ENCODE results near the gene PBRM1.

Gene PBRM1

GRCh38 chr3:52521881-52522650, 163.6 kb downstream of the PBRM1 start:
- DNase-seq: no peak

- DNase-seq: no peak
Measured at GRCh38 chr3:52521488-52521824, 164.3 kb downstream of the PBRM1 start.

DNA sequence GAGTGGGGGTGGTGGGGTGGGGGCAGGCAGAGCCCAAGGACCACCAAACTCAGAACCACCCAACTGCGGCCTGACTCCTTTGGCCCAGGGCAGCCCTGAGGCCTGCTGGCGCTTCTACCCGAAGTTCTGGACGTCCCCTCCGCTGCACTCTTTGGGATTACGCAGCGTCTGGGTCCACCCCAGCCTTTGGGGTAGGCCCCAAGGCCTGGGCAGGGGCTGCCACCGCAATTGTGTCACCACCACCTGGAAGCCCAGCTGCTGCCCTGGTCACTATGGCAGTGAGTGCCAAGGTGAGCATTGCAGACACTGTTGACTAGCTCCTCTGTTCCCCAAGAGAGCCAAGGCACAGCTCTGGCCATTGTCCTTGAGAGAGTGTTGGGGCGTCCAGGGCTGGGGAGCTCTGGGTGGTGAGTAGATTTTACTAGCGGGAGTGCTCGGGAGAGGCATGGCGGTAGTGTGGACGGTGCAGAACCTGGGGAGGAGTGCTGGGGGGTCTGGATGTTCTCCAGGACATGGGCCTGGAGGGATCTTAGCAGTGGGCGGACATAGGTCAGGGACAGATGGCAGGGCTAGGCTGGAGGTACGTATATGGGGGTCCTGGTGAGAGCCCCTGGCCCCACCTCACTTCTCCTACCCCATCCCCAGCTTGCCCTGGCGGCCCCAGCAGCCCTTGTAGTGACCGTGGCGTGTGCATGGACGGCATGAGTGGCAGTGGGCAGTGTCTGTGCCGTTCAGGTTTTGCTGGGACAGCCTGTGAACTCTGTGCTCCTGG, 164.8 kb downstream of the PBRM1 start:
- no peak for DNase-seq

- DNase-seq: no peak
Measured at GRCh38 chr3:52520141-52520667, 165.5 kb downstream of the PBRM1 start.

GRCh38 chr3:52519445-52520140, 166.1 kb downstream of the PBRM1 start:
- DNase-seq: no peak

GRCh38 chr3:52518723-52519444, 166.8 kb downstream of the PBRM1 start:
- DNase-seq: no peak

DNA sequence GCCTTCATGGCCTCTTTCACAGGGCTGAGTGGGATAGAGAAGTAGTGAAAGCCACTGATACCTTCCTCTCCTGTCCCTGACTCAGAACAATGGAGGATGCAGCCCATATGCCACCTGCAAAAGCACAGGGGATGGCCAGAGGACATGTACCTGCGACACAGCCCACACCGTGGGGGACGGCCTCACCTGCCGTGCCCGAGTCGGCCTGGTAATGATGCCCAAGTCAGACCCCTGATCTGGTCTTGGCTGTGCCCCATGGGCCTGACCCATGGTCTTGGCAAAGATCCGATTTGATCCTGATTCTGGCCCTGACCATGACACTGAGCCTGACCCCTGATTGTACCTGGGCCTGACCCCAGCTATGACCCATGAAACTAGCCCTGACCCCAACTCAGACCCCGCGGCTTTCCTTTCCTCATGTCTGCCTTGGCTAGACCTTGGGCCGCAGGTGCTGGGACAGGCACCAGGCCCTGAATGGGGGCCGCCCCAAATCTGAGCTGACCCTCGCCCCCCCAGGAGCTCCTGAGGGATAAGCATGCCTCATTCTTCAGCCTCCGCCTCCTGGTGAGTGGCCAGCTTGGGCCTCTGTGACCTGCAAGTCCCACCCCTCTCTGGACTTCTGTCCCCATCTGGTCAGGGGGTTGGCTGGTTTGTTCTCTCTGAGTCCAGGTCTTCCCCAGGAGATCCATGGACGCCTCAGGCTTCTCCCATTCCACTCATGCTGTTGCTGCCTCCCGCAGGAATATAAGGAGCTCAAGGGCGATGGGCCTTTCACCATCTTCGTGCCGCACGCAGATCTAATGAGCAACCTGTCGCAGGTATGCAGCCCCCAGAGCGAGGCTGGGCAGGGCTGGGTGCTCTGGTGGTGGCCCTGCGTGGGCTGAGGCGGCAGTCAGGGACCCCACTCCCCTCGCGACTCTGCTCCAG, 167.7 kb downstream of the PBRM1 start:
- DNase-seq: peak; percentile 54

- no peak for DNase-seq
Measured at GRCh38 chr3:52516509-52517195, 169.1 kb downstream of the PBRM1 start.

- DNase-seq: no peak
Measured at GRCh38 chr3:52515192-52515591, 170.5 kb downstream of the PBRM1 start.

- no peak for DNase-seq
Measured at GRCh38 chr3:52514576-52514975, 171.1 kb downstream of the PBRM1 start.

DNA sequence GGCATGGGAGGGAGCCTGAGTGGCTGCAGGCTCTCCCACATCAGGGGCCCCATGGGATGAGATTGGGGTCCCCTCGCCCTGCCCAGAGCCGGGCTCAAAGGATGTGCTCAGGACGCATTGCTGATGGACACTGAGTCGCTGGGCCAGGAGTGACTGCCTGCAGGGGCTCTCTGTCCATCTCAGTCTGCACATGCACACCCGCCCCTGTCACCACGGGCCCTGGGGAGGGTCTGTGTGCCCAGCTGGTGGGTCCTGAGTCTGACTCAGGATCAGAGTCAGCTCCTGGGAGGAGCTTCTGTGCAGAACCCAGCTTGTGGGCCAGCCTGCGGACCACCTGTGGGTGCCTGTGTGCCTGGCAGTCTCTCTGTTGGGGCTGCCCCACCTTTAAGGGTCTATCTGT, 172.4 kb downstream of the PBRM1 start:
- no peak for DNase-seq

DNA sequence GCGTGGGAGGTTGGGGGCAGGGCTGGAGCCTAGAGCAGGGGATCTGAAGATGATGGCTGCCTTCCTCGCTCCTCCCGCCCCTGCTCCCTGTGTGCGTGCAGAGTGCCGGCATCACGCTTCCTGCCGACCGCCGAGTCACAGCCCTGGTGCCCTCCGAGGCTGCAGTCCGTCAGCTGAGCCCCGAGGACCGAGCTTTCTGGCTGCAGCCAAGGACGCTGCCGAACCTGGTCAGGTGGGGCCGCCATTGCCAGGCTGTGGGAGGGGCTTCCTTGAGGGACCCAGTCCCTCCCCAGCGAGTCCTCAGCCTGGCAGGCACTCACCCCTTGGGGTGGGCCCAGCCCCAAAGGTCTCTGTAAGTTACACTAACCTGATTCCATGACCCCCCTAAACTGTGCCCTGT, 173.0 kb downstream of the PBRM1 start:
- no peak for DNase-seq

DNA sequence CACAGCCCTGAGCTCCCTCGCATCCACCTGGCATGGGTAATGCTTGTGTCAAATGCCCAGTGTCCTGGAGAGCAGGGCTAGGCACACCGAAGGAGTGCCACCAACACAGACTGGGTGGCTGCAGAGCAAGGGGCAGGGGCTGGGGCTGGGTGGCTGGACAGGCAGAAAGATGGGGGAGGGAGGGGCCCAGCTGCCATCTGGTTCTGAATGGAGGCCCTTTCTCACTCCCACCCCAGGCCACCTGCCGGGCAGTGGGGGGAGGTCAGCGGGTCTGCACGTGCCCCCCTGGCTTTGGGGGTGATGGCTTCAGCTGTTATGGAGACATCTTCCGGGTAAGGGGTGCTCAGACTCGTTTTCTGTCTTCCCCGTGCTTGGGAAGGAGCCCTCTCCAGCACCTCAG, 173.6 kb downstream of the PBRM1 start:
- DNase-seq: no peak

DNA sequence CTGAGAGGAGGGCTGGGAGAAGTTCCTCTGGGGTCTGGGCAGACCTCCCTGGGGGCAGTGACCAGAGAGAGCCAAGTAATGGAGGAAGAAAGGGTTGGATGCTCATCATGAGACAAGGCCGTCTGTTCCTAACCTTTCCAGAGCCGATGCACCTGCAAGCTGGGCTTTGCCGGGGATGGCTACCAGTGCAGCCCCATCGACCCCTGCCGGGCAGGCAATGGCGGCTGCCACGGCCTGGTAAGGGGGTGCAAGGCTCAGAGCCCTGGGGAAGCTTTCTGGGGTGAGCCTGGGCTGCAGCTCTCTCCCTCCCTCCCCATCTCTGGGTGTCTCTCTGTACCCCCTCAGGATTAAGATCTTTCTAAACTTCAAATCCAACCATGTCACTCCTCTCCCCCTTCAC, 174.2 kb downstream of the PBRM1 start:
- DNase-seq: no peak

DNA sequence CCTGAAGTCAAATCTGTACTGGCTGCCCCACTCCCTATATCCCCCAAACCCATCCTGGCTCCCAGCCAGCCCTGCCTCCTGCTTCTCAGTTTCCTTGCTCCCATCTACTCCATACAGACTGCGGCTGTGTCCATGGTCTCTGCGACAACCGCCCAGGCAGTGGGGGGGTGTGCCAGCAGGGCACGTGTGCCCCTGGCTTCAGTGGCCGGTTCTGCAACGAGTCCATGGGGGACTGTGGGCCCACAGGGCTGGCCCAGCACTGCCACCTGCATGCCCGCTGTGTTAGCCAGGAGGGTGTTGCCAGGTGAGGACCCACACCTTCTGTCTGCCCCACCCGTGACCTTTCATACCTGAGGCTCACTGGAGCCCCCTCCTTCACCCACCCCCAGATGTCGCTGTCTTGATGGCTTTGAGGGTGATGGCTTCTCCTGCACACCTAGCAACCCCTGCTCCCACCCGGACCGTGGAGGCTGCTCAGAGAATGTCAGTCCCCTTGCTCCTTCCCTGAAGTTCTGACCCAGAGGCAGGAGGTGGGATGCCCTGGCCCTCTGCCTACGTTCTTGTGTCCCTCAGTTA, 175.9 kb downstream of the PBRM1 start:
- DNase-seq: no peak

GRCh38 chr3:52507359-52507758, 178.4 kb downstream of the PBRM1 start:
- no peak for DNase-seq

GRCh38 chr3:52506266-52506966, 179.3 kb downstream of the PBRM1 start:
- DNase-seq: no peak

GRCh38 chr3:52504977-52505376, 180.7 kb downstream of the PBRM1 start:
- DNase-seq: no peak

DNA sequence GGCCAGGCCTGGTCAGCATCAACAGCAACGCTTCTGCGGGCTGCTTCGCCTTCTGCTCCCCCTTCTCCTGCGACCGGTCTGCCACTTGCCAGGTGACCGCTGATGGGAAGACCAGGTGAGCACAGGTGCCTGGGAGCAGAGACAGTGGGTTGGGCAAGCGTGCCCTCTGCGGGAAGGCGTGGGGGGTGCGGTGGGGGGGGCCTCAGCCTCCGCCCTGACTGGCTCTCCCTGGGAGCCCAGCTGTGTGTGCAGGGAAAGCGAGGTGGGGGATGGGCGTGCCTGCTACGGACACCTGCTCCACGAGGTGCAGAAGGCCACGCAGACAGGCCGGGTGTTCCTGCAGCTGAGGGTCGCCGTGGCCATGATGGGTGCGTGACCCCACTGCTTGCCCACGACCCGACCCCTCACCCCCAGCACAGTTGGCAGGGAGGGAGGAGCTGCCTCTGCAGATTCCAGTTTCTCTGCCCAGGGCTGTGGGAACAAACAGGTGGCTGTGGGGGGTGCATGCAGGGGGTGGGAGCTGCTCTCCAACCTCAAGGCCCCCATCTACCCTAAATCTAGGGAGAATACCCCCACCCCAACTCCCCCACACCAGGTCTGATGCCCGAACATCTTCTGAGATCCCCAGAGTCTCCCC, 181.8 kb downstream of the PBRM1 start:
- no peak for DNase-seq

Data from retina (tissue), 1 donor.